ENCODE data around the gene CDK5RAP2.

DNA sequence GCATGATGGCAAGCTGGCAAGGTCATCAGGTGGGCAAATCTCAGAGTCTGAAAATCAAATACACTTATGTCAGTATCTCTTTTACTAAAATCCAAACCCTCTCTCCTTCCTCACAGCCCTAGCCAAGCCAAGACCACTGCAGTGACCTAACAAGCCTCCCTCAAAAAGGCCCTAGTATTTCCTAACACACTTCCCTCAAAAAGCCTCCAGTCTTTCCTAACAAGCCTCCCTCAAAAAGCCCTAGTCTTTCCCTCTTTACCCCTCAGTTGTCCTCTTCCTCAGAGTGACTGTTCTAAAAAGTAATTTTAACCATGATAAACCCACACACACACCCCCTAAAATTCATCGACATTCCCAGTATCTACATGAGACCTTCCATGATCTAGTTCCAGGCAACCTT lies 140.0 kb downstream of the CDK5RAP2 start:
- TF ChIP-seq POLR2AphosphoS5 (IDR thresholded peaks at IDR 0.05; ENCODE audit: borderline replicate concordance, low read depth, low read length), result no peak
- no peak for TF ChIP-seq EZH2 (IDR thresholded peaks at IDR 0.05)
- TF ChIP-seq FOXP2 (optimal IDR thresholded peaks at IDR 0.05; ENCODE audit: control extremely low read depth, extremely low read length, insufficient read depth), result no peak
